H1 (cell line): Measurements from ENCODE around the gene MRPS16. TPM values are rescaled to one million over a fixed set of nuclear protein-coding genes. Genes with fewer than 3 reads are reported as not detected.

ENCODE experiments used
- CTCF ChIA-PET: fragments of 300-600 bp; sonication (Branson Sonifier 250); formaldehyde crosslinking; loops from one replicate; lab custom pipeline; 2021; ENCODE audit not compliant: partially characterized antibody; lab: Charles Lee
- POLR2A ChIA-PET: fragments of 300-600 bp; sonication (Branson Sonifier 250); formaldehyde crosslinking; loops from one replicate; lab custom pipeline; 2021; ENCODE audit warnings: inconsistent platforms; ENCODE audit not compliant: partially characterized antibody; lab: Charles Lee
- DNase-seq, 2 experiments: peaks; one replicate each; pipeline versions ENCODE4 v3.0.0 to v3.0.0-alpha.2; 2010 to 2022; ENCODE audit warnings: low spot score in 2 of 2, low read depth in 1 of 2, mixed read lengths in 1 of 2
- FAIRE-seq: peaks from 2 replicates; lab custom pipeline; 2011; peaks lifted over from hg19 to GRCh38; lab: Jason Lieb, UNC
- H2AFZ ChIP-seq: 2 replicates; pipeline ENCODE4 v1.8.1; 2012; ENCODE audit warnings: low read length, inconsistent platforms
- H2AK5ac ChIP-seq: 2 replicates; pipeline ENCODE4 v1.6.1; 2013; ENCODE audit warnings: low read depth, low read length
- H2BK120ac ChIP-seq: replicated peaks from 2 replicates; pipeline ENCODE3; 2013; ENCODE audit warnings: low read depth, low read length, inconsistent platforms
- H2BK12ac ChIP-seq: 2 replicates; pipeline ENCODE4 v1.6.1; 2013; ENCODE audit warnings: low read depth, low read length
- H2BK15ac ChIP-seq: 2 replicates; pipeline ENCODE4 v1.6.1; 2013; ENCODE audit warnings: low read length
- H2BK20ac ChIP-seq: 2 replicates; pipeline ENCODE4 v1.6.1; 2013; ENCODE audit warnings: low read length
- H2BK5ac ChIP-seq: 2 replicates; pipeline ENCODE4 v1.6.1; 2013; ENCODE audit warnings: low read depth, low read length
- H3K14ac ChIP-seq: 2 replicates; pipeline ENCODE4 v1.6.1; 2013; ENCODE audit warnings: inconsistent platforms; ENCODE audit not compliant: insufficient read length
- H3K18ac ChIP-seq: 2 replicates; pipeline ENCODE4 v1.6.1; 2013; ENCODE audit warnings: low read length; ENCODE audit errors: extremely low read depth
- H3K23ac ChIP-seq: 2 replicates; pipeline ENCODE4 v1.6.1; 2013; ENCODE audit warnings: inconsistent platforms; ENCODE audit not compliant: insufficient read length
- H3K23me2 ChIP-seq: 2 replicates; pipeline ENCODE4 v1.6.1; 2013; ENCODE audit warnings: low read depth, low read length
- H3K27ac ChIP-seq: 2 replicates; pipeline ENCODE4 v1.6.1; 2011; ENCODE audit warnings: low read depth, low read length, inconsistent platforms
- H3K27me3 ChIP-seq, 4 experiments: replicated peaks in 1 of 4; 1 replicate in 1 of 4; 2 replicates in 3 of 4; pipeline versions ENCODE4 v1.6.1 to v1.8.1; 2011 to 2013; ENCODE audit warnings: low read length in 3 of 4, mild to moderate bottlenecking in 3 of 4, inconsistent platforms in 2 of 4, mixed read lengths in 2 of 4, moderate library complexity in 1 of 4; ENCODE audit not compliant: control insufficient read depth in 3 of 4, insufficient read depth in 3 of 4; ENCODE audit errors: extremely low read depth in 1 of 4
- H3K36me3 ChIP-seq, 4 experiments: 2 replicates each; pipeline versions ENCODE4 v1.6.1 to v1.8.1; 2011 to 2013; ENCODE audit warnings: mild to moderate bottlenecking in 4 of 4, low read length in 3 of 4, moderate library complexity in 2 of 4, control low read depth in 1 of 4, inconsistent platforms in 1 of 4; ENCODE audit not compliant: insufficient read depth in 4 of 4, control insufficient read depth in 2 of 4
- H3K4ac ChIP-seq: replicated peaks from 2 replicates; pipeline ENCODE3; 2013; ENCODE audit warnings: low read length, low read depth, mixed read lengths, inconsistent platforms; ENCODE audit not compliant: insufficient read length
- H3K4me1 ChIP-seq, 4 experiments: replicated peaks in 1 of 4; 1 replicate in 1 of 4; 2 replicates in 3 of 4; pipeline versions ENCODE4 v1.6.1 to v1.8.1; 2011 to 2013; ENCODE audit warnings: low read length in 3 of 4, inconsistent platforms in 2 of 4, mixed read lengths in 1 of 4; ENCODE audit not compliant: insufficient read depth in 4 of 4, control insufficient read depth in 3 of 4
- H3K4me2 ChIP-seq, 2 experiments: 2 replicates each; pipeline versions ENCODE4 v1.6.1 to v1.8.1; 2011 to 2013; ENCODE audit warnings: low read depth in 2 of 2, low read length in 2 of 2, control low read depth in 1 of 2, inconsistent platforms in 1 of 2, mild to moderate bottlenecking in 1 of 2; ENCODE audit not compliant: insufficient read depth in 1 of 2
- H3K4me3 ChIP-seq, 4 experiments: fragments of 200-600, 300-600 bp in 1 of 4; sonication (generic), shearing (Covaris generic), sonication (Bioruptor Twin) in 1 of 4; 2 replicates each; pipeline versions ENCODE4 v1.5.1 to v1.8.1; 2011 to 2016; ENCODE audit warnings: low read length in 4 of 4, low read depth in 3 of 4, control low read depth in 2 of 4, inconsistent platforms in 2 of 4, mild to moderate bottlenecking in 2 of 4, mixed read lengths in 1 of 4, moderate library complexity in 1 of 4; ENCODE audit not compliant: insufficient read depth in 2 of 4; ENCODE audit errors: extremely low read depth in 1 of 4
- H3K56ac ChIP-seq: replicated peaks from 2 replicates; pipeline ENCODE3; 2013; ENCODE audit warnings: low read depth, mild to moderate bottlenecking, mixed read lengths, low read length, inconsistent platforms; ENCODE audit not compliant: insufficient read length
- H3K79me1 ChIP-seq: 2 replicates; pipeline ENCODE4 v1.6.1; 2013; ENCODE audit warnings: low read depth, low read length, control low read depth
- H3K79me2 ChIP-seq, 2 experiments: 2 replicates each; pipeline versions ENCODE4 v1.6.1 to v1.8.1; 2012 to 2013; ENCODE audit warnings: low read length in 2 of 2, mild to moderate bottlenecking in 2 of 2, inconsistent platforms in 1 of 2; ENCODE audit not compliant: insufficient read depth in 2 of 2, control insufficient read depth in 1 of 2
- H3K9ac ChIP-seq, 4 experiments: replicated peaks in 1 of 4; 1 replicate in 1 of 4; 2 replicates in 3 of 4; pipeline versions ENCODE4 v1.6.1 to v1.8.1; 2011 to 2013; ENCODE audit warnings: low read depth in 3 of 4, low read length in 3 of 4, control low read depth in 2 of 4, mild to moderate bottlenecking in 2 of 4, moderate library complexity in 2 of 4, inconsistent platforms in 1 of 4; ENCODE audit errors: extremely low read depth in 1 of 4
- H3K9me3 ChIP-seq, 2 experiments: 2 replicates each; pipeline versions ENCODE4 v1.6.1 to v1.8.1; 2012 to 2013; ENCODE audit warnings: mild to moderate bottlenecking in 2 of 2, moderate library complexity in 2 of 2, control low read depth in 1 of 2, inconsistent platforms in 1 of 2, low read depth in 1 of 2, low read length in 1 of 2, mixed read lengths in 1 of 2; ENCODE audit not compliant: insufficient read depth in 2 of 2
- H4K20me1 ChIP-seq, 2 experiments: replicated peaks in 1 of 2; 2 replicates each; pipeline versions ENCODE3 to v1.8.1; 2011 to 2013; ENCODE audit warnings: inconsistent platforms in 2 of 2, low read length in 2 of 2, mild to moderate bottlenecking in 1 of 2; ENCODE audit not compliant: insufficient read depth in 2 of 2, control insufficient read depth in 1 of 2
- H4K5ac ChIP-seq: 2 replicates; pipeline ENCODE4 v1.6.1; 2013; ENCODE audit warnings: low read length, low read depth, mixed read lengths, inconsistent platforms; ENCODE audit not compliant: insufficient read length
- H4K8ac ChIP-seq: 2 replicates; pipeline ENCODE4 v1.8.0; 2013; ENCODE audit warnings: mild to moderate bottlenecking, moderate library complexity, low read length, inconsistent platforms; ENCODE audit not compliant: insufficient read depth; ENCODE audit errors: extremely low read depth
- H4K91ac ChIP-seq: replicated peaks from 2 replicates; pipeline ENCODE3; 2013; ENCODE audit warnings: low read length, mixed read lengths, inconsistent platforms; ENCODE audit not compliant: insufficient read length
- CTCF ChIP-seq, 3 experiments: IDR thresholded peaks; 1 replicate in 2 of 3; 2 replicates in 1 of 3; pipeline versions ENCODE4 v1.5.1 to v1.6.1; 2011; ENCODE audit warnings: low read length in 3 of 3, mild to moderate bottlenecking in 3 of 3, inconsistent platforms in 2 of 3, low read depth in 1 of 3, moderate library complexity in 1 of 3; ENCODE audit not compliant: insufficient read depth in 1 of 3; ENCODE audit errors: control extremely low read depth in 1 of 3
- NRF1 ChIP-seq: IDR thresholded peaks from 2 replicates; pipeline ENCODE4 v1.6.1; 2011; ENCODE audit warnings: mild to moderate bottlenecking, low read depth, low read length, improper control_type of control experiment
- RAD21 ChIP-seq, 2 experiments: IDR thresholded peaks in 1 of 2; conservative IDR thresholded peaks in 1 of 2; 2 replicates each; pipeline ENCODE4 v1.6.1; 2011; ENCODE audit warnings: low read depth in 2 of 2, low read length in 2 of 2, improper control_type of control experiment in 1 of 2, inconsistent platforms in 1 of 2, mild to moderate bottlenecking in 1 of 2, moderate library complexity in 1 of 2
- WGBS, 2 experiments: shearing (Covaris generic) in 1 of 2; methylation state at CpG; one replicate each; pipeline versions ENCODE4 v1.1.6 to v1.1.7; 2013 to 2015; ENCODE audit warnings: low lambda C conversion rate in 2 of 2, mixed read lengths in 2 of 2, inconsistent platforms in 1 of 2, low coverage in 1 of 2, missing lambda C conversion rate in 1 of 2; ENCODE audit not compliant: insufficient replicate concordance in 2 of 2, insufficient coverage in 1 of 2, insufficient read length in 1 of 2; ENCODE audit errors: extremely low coverage in 1 of 2, missing lambda C conversion rate in 1 of 2; 5-methylcytosine and 5-hydroxymethylcytosine counted together
- polyA plus RNA-seq, 7 experiments: library from polyadenylated mRNA; depleted of rRNA in 3 of 7; stranded (reverse) in 5 of 7; unstranded in 2 of 7; fragments of >200 nt in 5 of 7; fragments of 200-250 nt in 2 of 7; gene quantifications; 1 replicate in 5 of 7; 2 replicates in 1 of 7; 4 replicates in 1 of 7; pipeline versions ENCODE4 v1.2.1 to v1.2.3, GENCODE V29; 2011 to 2013; ENCODE audit warnings: missing spikeins in 2 of 7, mixed read lengths in 2 of 7
- total RNA-seq: library from RNA; stranded (reverse); fragmentation: NEBNext Ultra II Directional; extraction: Animal tissue kit (Norgen Biotek cat#: 25700); gene quantifications from 2 replicates; pipeline ENCODE4 v1.2.1, GENCODE V29; 2021

MRPS16 gene
- total and polyA plus RNA-seq, 2 of the 8 experiments (the other 6 are each of a cell fraction or from before 2014, with no cell fraction given), result 125 to 203 TPM

DNA sequence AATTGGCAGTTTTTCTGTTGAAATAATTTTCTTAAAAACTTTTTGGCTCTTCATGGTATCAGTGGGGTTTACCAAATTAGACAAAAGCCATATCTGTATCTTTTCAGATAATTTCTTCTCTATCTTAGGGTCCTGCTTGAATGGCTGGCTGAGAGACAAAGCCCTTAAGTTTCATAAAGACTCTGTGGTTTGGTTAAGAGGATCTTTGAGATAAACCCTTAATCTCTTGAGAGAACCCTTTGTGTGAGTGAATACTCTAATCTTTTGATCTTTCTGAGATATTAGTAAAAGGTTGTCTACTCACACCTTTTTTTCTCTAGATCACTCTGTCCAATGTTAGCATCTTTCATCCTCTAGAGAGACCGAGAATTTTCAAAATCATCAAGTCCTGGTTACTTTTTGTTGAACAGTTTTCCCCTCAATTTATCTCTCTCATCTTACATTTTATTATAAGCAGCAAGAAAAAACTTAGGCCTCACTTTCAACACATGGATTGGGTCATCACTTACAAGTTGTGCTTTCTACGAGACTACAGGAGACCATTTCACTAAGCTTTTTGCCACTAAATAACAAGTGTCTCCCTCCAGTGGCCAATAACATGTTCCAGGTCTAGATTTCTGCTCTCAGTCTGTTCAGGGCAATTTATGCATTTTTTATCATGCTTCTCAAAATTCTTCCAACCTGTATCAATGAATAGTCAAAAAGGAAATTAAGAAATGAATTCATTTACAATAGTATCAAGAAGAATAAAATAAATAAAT, 33.8 kb downstream of the MRPS16 start:
- H3K79me1 ChIP-seq, result no peaks in the 10 kb centered on the region
- no peak overlapping the region for H2BK5ac ChIP-seq
- H3K27me3 ChIP-seq, result no peaks in the 10 kb centered on the region
- 87% methylated on average over 2 of the region's 2 CpGs; no CpG with 5 or more reads in 1 of the 2 experiments for WGBS, 2 experiments
- no peak overlapping the region for H2BK20ac ChIP-seq
- no peak overlapping the region for H4K8ac ChIP-seq
- H2BK120ac ChIP-seq, result no peak overlapping the region
- no peak overlapping the region for H3K14ac ChIP-seq
- H4K5ac ChIP-seq, result no peak overlapping the region
- no peak overlapping the region for H3K18ac ChIP-seq
- no peak overlapping the region for H3K4ac ChIP-seq
- POLR2A ChIA-PET, result interaction anchor here (0.6 to 2.1 kb wide), 4 partner anchors 19 to 1803 kb away, joined by 3 to 8 read pairs (median 3); partner anchors contain the start of gene DNAJC9
- TF ChIP-seq RAD21 (IDR thresholded peaks at IDR 0.05 in 1 of 2, conservative IDR thresholded peaks at IDR 0.05 in 1 of 2; ENCODE audit: low read depth in 2 of 2, low read length in 2 of 2) (peak in 1 of 2 experiments; percentile 33; a peak in 3 of 4 replicates), CTCF (IDR thresholded peaks at IDR 0.05; ENCODE audit: control extremely low read depth in 1 of 3, insufficient read depth in 1 of 3, low read depth in 1 of 3, low read length in 3 of 3) (peak in 2 of 3 experiments; percentile 13 to 59; a peak in 2 of 4 replicates), NRF1 (no peak)
- TF ChIP-seq, all 59 proteins: peak for 2
- peaks cover 0 to 2% of the 10 kb centered on the region in 2 experiments for H4K20me1 ChIP-seq
- H3K36me3 ChIP-seq, result peaks cover 0 to 9% (median 1%) of the 10 kb centered on the region in 4 experiments; a peak in 3 of 8 replicates
- no peak overlapping the region for H3K4me3 ChIP-seq
- H3K27ac ChIP-seq, result no peak overlapping the region
- CTCF ChIA-PET, result interaction anchor here (0.6 to 2.7 kb wide), 8 partner anchors 9 to 854 kb away, joined by 3 to 8 read pairs (median 4); no protein-coding TSS in a partner anchor
- H4K91ac ChIP-seq, result no peak overlapping the region
- no peak overlapping the region for H2AFZ ChIP-seq
- FAIRE-seq, result no peak
- H3K4me1 ChIP-seq, result no peaks in the 10 kb centered on the region
- H3K9me3 ChIP-seq, result no peaks in the 10 kb centered on the region
- H2BK15ac ChIP-seq, result no peak overlapping the region
- H3K4me2 ChIP-seq, result no peak overlapping the region
- no peak overlapping the region for H2BK12ac ChIP-seq
- no peak overlapping the region for H3K9ac ChIP-seq
- DNase-seq, result no peak
- no peaks in the 10 kb centered on the region for H3K23me2 ChIP-seq
- no peak overlapping the region for H3K56ac ChIP-seq
- H2AK5ac ChIP-seq, result no peak overlapping the region
- H3K23ac ChIP-seq, result no peak overlapping the region
- no peaks in the 10 kb centered on the region for H3K79me2 ChIP-seq
